Neural cell (in vitro differentiated cells): ENCODE results near the gene CEACAM19. TPM values are rescaled to one million over a fixed set of nuclear protein-coding genes. Genes with fewer than 3 reads are reported as not detected.

Source experiments
- H2AFZ ChIP-seq: fragments of 200-600, 300-800 bp; sonication (generic), shearing (Covaris generic); 2 replicates; pipeline ENCODE4 v1.6.0; 2014; ENCODE audit warnings: low read depth, mild to moderate bottlenecking, antibody characterized with exemption, low read length, moderate library complexity
- H3F3A ChIP-seq: fragments of 200-600 bp; shearing (Covaris generic); 2 replicates; pipeline ENCODE4 v1.6.1; 2016; ENCODE audit warnings: mild to moderate bottlenecking, moderate library complexity, mixed read lengths, antibody characterized with exemption, low read length; ENCODE audit not compliant: insufficient read depth, poor library complexity, severe bottlenecking
- H3K27ac ChIP-seq: fragments of 200-600, 300-800 bp; sonication (generic), shearing (Covaris generic); 2 replicates; pipeline ENCODE4 v1.5.1; 2014; ENCODE audit warnings: mild to moderate bottlenecking, low read length, moderate library complexity
- H3K27me3 ChIP-seq: fragments of 300-800, 200-600 bp; sonication (generic), shearing (Covaris generic); 2 replicates; pipeline ENCODE4 v1.6.0; 2014; ENCODE audit warnings: mild to moderate bottlenecking, low read depth, low read length, moderate library complexity; ENCODE audit not compliant: insufficient read depth
- H3K36me3 ChIP-seq: fragments of 300-800, 200-600 bp; sonication (generic), shearing (Covaris generic); 2 replicates; pipeline ENCODE4 v1.5.1; 2014; ENCODE audit warnings: mild to moderate bottlenecking, antibody characterized with exemption, low read length, moderate library complexity; ENCODE audit not compliant: insufficient read depth
- H3K4me2 ChIP-seq: fragments of 300-800, 200-600 bp; sonication (generic), shearing (Covaris generic); 2 replicates; pipeline ENCODE4 v1.6.0; 2014; ENCODE audit warnings: mild to moderate bottlenecking, low read length
- H3K4me3 ChIP-seq: fragments of 300-800, 200-600 bp; sonication (generic), shearing (Covaris generic); 2 replicates; pipeline ENCODE4 v1.5.1; 2014; ENCODE audit warnings: mild to moderate bottlenecking, low read length, moderate library complexity
- H3K79me2 ChIP-seq: fragments of 200-600 bp; shearing (Covaris generic); replicated peaks from 2 replicates; pipeline ENCODE4 v1.6.0; 2014; ENCODE audit warnings: mild to moderate bottlenecking, low read length, moderate library complexity; ENCODE audit not compliant: insufficient read depth
- H3K9ac ChIP-seq: fragments of 300-800, 200-600 bp; sonication (generic), shearing (Covaris generic); 2 replicates; pipeline ENCODE4 v1.6.1; 2016; ENCODE audit warnings: mild to moderate bottlenecking, low read length, mixed read lengths
- H3K9me2 ChIP-seq: fragments of 200-600 bp; shearing (Covaris generic); 2 replicates; pipeline ENCODE4 v1.6.1; 2016; ENCODE audit warnings: mild to moderate bottlenecking, low read length, mixed read lengths; ENCODE audit not compliant: insufficient read depth
- H3K9me3 ChIP-seq: fragments of 200-600, 300-800 bp; sonication (generic), shearing (Covaris generic); 2 replicates; pipeline ENCODE4 v1.6.1; 2016; ENCODE audit warnings: mild to moderate bottlenecking, mixed run types, low read length, moderate library complexity, mixed read lengths
- H4K20me1 ChIP-seq: fragments of 200-600 bp; shearing (Covaris generic); 2 replicates; pipeline ENCODE4 v1.6.1; 2016; ENCODE audit warnings: mild to moderate bottlenecking, mixed run types; ENCODE audit not compliant: insufficient read depth
- CTCF ChIP-seq: fragments of 450-650 bp; IDR thresholded peaks from 2 replicates; pipeline ENCODE4 v1.5.1; 2014; ENCODE audit warnings: antibody characterized with exemption, mild to moderate bottlenecking, moderate library complexity; ENCODE audit not compliant: poor library complexity, severe bottlenecking
- EP300 ChIP-seq: fragments of 450-650 bp; conservative IDR thresholded peaks from 2 replicates; pipeline ENCODE4 v1.6.1; 2014; ENCODE audit warnings: antibody characterized with exemption, mild to moderate bottlenecking, moderate library complexity; ENCODE audit not compliant: poor library complexity, severe bottlenecking
- EZH2 ChIP-seq: fragments of 200-600, 300-800 bp; shearing (Covaris generic), sonication (generic); IDR thresholded peaks from 2 replicates; pipeline ENCODE4 v1.6.1; 2014; ENCODE audit warnings: antibody characterized with exemption, low read length, borderline replicate concordance, mild to moderate bottlenecking; ENCODE audit not compliant: insufficient read depth, poor library complexity, severe bottlenecking
- MXI1 ChIP-seq: fragments of 450-650 bp; conservative IDR thresholded peaks from 2 replicates; pipeline ENCODE4 v1.6.1; 2014; ENCODE audit warnings: antibody characterized with exemption, mild to moderate bottlenecking; ENCODE audit not compliant: poor library complexity, severe bottlenecking
- POLR2AphosphoS5 ChIP-seq: IDR thresholded peaks from 2 replicates; pipeline ENCODE4 v1.6.1; 2012
- RAD21 ChIP-seq: fragments of 450-650 bp; conservative IDR thresholded peaks from 2 replicates; pipeline ENCODE4 v1.6.1; 2014; ENCODE audit warnings: antibody characterized with exemption, mild to moderate bottlenecking, moderate library complexity
- SMC3 ChIP-seq: fragments of 450-650 bp; conservative IDR thresholded peaks from 2 replicates; pipeline ENCODE4 v1.6.1; 2014; ENCODE audit warnings: antibody characterized with exemption, mild to moderate bottlenecking, moderate library complexity; ENCODE audit not compliant: poor library complexity
- TAF1 ChIP-seq: IDR thresholded peaks from 2 replicates; pipeline ENCODE4 v1.6.1; 2012; ENCODE audit warnings: low read depth
- polyA plus RNA-seq: library from polyadenylated mRNA; depleted of rRNA; stranded (reverse); fragments of >200 nt; gene quantifications from 2 replicates; pipeline ENCODE4 v1.2.3, GENCODE V29; 2014
- TF ChIP-seq, protein P1 (sequence below): IDR thresholded peaks from 2 replicates; pipeline ENCODE4 v1.6.1; 2012; ENCODE audit warnings: borderline replicate concordance

Gene CEACAM19
- polyA plus RNA-seq, 1 donor from 2014 or later: 1.9 TPM

DNA sequence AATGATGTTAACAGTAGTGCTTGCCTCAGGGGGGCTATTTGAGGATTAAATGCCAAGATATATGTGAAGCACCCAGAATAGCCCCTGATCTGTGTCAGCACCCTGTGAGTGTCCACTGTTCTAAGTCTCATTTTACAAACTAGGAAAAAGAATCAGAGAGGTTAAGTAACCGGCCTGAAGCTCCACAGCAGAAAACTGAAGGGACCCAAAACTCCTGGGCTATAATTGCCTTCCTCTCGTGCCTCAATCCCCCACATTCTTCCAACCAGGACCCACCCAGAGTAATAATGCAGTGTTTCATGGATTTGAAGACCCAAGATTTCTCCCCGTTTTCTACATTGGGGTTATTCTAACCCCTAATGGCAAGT lies 25.2 kb upstream of the CEACAM19 start:
- H3K9me2 ChIP-seq: no peaks in the 10 kb centered on the region
- H3F3A ChIP-seq: no peaks in the 10 kb centered on the region
- no peak overlapping the region for H3K4me3 ChIP-seq
- no peak overlapping the region for H3K4me2 ChIP-seq
- no peak overlapping the region for H3K27ac ChIP-seq
- H3K9me3 ChIP-seq: no peaks in the 10 kb centered on the region
- peaks cover 4% of the 10 kb centered on the region for H3K27me3 ChIP-seq
- H3K79me2 ChIP-seq: no peaks in the 10 kb centered on the region
- no peak for TF ChIP-seq SMC3
- TF ChIP-seq CTCF: no peak
- TF ChIP-seq, protein P1, sequence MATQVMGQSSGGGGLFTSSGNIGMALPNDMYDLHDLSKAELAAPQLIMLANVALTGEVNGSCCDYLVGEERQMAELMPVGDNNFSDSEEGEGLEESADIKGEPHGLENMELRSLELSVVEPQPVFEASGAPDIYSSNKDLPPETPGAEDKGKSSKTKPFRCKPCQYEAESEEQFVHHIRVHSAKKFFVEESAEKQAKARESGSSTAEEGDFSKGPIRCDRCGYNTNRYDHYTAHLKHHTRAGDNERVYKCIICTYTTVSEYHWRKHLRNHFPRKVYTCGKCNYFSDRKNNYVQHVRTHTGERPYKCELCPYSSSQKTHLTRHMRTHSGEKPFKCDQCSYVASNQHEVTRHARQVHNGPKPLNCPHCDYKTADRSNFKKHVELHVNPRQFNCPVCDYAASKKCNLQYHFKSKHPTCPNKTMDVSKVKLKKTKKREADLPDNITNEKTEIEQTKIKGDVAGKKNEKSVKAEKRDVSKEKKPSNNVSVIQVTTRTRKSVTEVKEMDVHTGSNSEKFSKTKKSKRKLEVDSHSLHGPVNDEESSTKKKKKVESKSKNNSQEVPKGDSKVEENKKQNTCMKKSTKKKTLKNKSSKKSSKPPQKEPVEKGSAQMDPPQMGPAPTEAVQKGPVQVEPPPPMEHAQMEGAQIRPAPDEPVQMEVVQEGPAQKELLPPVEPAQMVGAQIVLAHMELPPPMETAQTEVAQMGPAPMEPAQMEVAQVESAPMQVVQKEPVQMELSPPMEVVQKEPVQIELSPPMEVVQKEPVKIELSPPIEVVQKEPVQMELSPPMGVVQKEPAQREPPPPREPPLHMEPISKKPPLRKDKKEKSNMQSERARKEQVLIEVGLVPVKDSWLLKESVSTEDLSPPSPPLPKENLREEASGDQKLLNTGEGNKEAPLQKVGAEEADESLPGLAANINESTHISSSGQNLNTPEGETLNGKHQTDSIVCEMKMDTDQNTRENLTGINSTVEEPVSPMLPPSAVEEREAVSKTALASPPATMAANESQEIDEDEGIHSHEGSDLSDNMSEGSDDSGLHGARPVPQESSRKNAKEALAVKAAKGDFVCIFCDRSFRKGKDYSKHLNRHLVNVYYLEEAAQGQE: no peak
- no peak for TF ChIP-seq MXI1
- no peak for TF ChIP-seq EZH2
- TF ChIP-seq TAF1: no peak
- no peak for TF ChIP-seq POLR2AphosphoS5
- no peak for TF ChIP-seq EP300
- no peak for TF ChIP-seq RAD21
- no peak overlapping the region for H3K9ac ChIP-seq
- no peak overlapping the region for H2AFZ ChIP-seq
- no peaks in the 10 kb centered on the region for H3K36me3 ChIP-seq
- no peaks in the 10 kb centered on the region for H4K20me1 ChIP-seq

DNA sequence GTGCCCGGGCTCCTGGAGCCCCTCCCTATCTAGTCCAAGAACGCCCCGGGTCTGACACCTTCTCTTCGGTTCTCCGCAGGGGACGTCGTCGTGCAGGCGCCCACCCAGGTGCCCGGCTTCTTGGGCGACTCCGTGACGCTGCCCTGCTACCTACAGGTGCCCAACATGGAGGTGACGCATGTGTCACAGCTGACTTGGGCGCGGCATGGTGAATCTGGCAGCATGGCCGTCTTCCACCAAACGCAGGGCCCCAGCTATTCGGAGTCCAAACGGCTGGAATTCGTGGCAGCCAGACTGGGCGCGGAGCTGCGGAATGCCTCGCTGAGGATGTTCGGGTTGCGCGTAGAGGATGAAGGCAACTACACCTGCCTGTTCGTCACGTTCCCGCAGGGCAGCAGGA lies 24.1 kb upstream of the CEACAM19 start:
- H2AFZ ChIP-seq: no peak overlapping the region
- H3K27ac ChIP-seq: no peak overlapping the region
- no peaks in the 10 kb centered on the region for H3F3A ChIP-seq
- H3K9me3 ChIP-seq: no peaks in the 10 kb centered on the region
- H3K36me3 ChIP-seq: no peaks in the 10 kb centered on the region
- TF ChIP-seq, protein P1: no peak
- TF ChIP-seq POLR2AphosphoS5 (no peak), TAF1 (no peak), RAD21 (no peak), CTCF (no peak), SMC3 (no peak), EP300 (no peak), EZH2 (no peak), MXI1 (no peak)
- H3K9me2 ChIP-seq: no peaks in the 10 kb centered on the region
- H3K79me2 ChIP-seq: no peaks in the 10 kb centered on the region
- H4K20me1 ChIP-seq: no peaks in the 10 kb centered on the region
- no peak overlapping the region for H3K4me3 ChIP-seq
- peaks cover 4% of the 10 kb centered on the region for H3K27me3 ChIP-seq
- H3K9ac ChIP-seq: no peak overlapping the region
- H3K4me2 ChIP-seq: no peak overlapping the region
